Measurements from ENCODE around the gene FAM200C.

The FAM200C gene

DNA sequence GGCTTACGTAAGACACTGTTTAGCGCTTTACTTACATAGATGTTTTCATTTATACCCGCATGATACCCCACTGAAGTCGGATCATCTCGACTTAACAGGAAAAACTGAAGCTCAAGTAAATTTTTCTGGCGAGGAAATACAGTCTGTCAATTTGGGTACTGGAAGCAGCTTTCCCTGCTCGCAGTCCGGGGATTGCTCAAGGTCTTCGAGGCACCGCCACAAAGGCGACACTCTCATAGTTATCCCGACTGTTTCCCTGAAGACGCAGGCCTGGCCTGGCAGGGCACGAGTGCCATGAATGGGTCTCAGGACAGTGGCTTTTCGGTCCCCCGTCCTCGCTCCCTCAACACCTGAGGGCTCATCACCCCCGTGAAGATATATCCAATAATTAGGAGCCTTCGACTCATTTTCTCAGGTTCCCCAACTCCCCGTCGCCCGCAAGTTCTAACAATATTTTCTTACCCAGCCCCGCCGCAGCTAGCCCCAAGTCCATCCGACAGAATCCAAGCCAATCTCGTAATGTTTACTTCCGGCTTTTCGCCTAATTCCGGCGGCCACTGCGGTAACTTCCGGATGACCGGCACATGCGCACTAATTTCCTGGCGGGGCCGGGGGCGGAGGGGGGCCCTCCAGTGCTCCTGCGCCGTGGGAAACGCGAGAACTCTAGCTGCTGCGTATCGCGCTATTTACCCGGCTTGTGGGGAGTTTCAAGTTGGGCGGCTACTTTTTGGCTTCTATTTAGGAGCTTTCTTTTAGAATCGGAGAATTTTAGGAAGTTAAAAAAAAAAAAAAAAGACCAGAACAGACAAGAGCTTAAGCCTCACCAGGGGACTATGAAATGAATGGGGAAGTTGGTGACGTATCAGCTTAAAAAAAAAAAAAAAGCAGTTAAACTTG is 19.0 kb upstream of the FAM200C start, which contains the start of gene SLU7:
Gene SLU7, minus strand, starts transcription at position 521 of the 897 bp plus-strand sequence. CDS start 3,787 bp downstream, outside the sequence.
- DNase-seq = peak; percentile 60

DNA sequence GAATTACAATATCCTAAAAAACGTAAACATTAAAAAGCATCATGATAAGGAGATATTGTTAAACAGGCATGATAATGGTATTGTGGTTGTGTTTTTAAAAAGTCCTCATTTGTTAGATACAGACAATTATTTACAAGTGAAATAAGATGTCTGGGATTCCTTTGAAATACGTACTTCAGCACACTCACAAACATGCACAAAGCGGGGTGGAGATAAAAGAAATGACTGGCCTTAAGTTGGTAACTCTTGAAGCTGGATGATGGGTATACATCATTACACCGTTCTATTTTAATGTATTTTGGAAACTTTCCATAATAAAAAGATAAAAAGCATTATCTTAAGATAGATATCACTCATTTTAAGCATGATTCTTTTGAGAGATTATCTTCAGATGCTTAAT is 1.0 kb downstream of the FAM200C start:
- DNase-seq = no peak

GRCh38 chr5:160397492-160397891 is 2.4 kb downstream of the FAM200C start:
- DNase-seq = no peak

GRCh38 chr5:160395111-160395510 is 4.7 kb downstream of the FAM200C start:
- no peak for DNase-seq

DNA sequence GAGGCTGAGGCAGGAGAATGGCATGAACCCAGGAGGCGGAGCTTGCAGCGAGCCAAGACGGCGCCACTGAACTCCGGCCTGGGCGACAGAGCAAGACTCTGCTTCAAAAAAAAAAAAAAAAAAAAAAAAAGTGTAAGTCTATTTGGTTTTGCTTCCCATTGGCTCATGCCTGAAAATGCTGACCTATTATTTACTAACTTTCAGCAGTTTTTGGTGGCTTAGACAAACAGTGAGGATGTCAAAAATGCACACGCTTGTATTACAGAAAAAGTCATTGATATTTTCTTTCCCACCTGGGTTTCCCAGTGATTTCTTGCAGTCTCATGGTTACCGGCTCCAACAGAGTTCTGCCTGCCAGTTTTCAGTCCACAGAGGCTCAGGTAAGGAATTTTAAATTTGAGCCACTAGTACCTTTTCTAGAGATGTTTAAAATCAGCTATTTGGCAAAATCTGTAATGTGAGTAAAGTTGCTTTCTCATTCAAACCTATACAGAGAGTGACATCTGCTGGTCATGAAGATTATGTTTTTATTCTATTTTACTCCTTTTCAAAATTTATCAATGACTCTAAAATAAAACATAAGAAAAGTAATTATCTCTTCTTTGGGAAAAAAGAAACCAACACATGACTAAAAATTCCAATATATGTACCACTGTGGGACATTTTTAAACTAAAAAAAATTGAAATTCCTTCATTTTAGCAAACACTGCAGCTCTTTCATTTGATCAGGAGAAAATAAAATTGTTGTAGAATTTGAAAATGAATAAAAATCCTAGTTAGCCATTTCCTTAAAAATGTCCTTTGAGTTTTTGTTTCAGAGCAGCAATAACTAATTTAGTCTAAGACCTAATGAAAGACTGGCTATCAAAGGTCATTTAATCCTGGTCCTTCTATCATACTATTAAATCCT is 8.8 kb downstream of the FAM200C start:
- DNase-seq = no peak

DNA sequence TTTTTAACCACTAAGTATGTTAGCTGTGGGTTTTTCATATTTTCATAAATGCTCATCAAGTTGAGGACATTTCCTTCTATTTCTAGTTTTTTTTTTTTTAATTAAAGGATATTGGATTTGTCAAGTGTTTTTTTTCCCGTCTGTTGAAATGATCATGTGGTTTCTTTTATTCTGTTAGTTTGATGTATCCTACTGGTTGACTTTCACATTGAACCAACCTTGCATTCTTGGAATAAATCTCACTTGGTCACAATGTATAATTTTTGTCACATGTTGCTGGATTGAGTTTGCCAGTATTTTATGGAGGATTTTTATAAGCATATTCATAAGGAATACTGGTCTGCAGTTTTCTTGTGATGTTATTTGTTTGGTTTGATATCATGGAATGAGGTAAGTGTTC is 12.4 kb downstream of the FAM200C start:
- DNase-seq = no peak

DNA sequence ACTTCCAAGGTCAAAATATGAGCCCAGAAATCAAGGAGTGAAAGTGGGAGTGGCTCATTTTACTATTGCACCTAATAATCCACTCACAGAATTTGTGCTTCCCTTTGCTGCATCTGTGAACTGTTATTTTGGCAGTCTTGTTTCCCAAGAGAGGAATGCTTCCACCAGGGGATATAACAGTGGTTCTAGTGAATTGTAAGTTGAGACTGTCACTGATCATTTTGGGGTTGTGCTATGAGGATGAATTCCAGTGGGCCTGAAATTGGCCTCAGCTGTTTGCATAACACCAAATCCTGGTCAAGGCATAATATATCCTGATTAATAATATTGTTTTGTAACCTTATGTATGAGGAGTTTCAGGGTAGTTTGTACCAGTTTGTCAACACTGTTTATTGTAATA is 14.4 kb downstream of the FAM200C start:
- no peak for DNase-seq

GRCh38 chr5:160384681-160385080 is 15.2 kb downstream of the FAM200C start:
- DNase-seq = no peak

- DNase-seq = no peak
Observed at GRCh38 chr5:160382346-160382745, 17.5 kb downstream of the FAM200C start.

DNA sequence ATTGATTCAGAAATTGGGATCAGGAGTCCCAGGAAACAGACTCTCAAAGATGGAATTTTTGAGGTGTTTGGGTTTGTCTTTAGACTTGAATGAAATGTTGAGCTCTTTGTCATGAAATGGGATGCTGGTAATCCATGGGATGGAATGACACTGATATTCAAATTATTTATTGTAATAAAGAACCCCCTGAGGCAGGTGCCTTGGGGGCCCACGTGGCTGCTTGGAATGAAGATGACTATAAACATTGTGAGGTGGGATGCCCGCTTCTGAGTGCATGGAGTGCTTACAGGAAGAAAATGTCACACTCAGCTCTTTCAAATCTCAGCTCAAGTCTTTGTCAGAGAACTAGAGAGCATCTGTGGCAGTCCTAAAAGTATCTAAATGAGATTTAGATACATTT is 19.8 kb downstream of the FAM200C start:
- no peak for DNase-seq

- DNase-seq = no peak
Observed at GRCh38 chr5:160379511-160379910, 20.3 kb downstream of the FAM200C start.

GRCh38 chr5:160378330-160378729 is 21.5 kb downstream of the FAM200C start:
- no peak for DNase-seq

GRCh38 chr5:160377651-160378050 is 22.2 kb downstream of the FAM200C start:
- no peak for DNase-seq

DNA sequence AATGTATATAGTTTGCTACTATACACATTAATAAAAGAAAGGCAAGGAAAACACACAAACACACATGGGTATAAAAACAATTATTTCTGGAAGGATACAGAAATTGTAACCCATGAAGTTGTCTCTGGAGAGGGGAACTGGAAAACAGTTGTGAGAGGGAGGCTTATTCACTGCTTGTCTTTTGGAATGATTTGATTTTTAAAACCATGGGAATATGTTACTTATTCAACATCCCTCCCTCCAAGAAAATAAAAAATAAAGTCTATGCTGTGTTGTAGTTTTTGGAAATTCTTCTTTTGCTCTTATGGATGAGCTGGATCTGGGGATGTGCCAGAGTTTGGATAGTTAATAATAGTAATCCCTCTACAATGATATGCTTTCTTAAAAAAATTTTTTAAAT is 23.4 kb downstream of the FAM200C start:
- no peak for DNase-seq

GRCh38 chr5:160375701-160376100 is 24.2 kb downstream of the FAM200C start:
- no peak for DNase-seq

DNA sequence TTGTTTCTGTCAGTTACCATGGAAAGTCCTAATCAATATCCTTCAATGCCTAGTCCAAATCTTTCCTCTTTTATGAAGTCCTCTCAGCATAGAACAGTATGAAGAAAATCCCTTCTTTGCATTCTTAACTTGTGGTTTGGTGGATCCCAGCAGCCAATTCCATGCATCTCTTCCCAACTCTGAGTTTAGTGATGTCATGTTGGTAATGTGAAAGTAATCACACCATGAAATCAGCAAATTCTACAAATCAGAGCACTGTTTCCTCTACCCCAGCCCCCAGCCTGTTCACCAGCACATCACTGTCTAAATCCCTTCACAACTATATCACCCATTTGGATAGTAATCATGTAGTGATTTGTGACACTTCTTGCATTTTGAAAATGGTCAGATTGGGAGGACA is 24.7 kb downstream of the FAM200C start:
- no peak for DNase-seq

- DNase-seq = no peak
Observed at GRCh38 chr5:160371294-160371693, 28.6 kb downstream of the FAM200C start.

- no peak for DNase-seq
Observed at GRCh38 chr5:160370713-160371034, 29.2 kb downstream of the FAM200C start.

- DNase-seq = no peak
Observed at GRCh38 chr5:160369990-160370712, 29.7 kb downstream of the FAM200C start, which contains the start of gene C1QTNF2. Gene C1QTNF2 (minus strand): TSS chr5:160370626. CDS start chr5:160355011, 15,615 bp downstream.

- no peak for DNase-seq
Observed at GRCh38 chr5:160367885-160368284, 32.0 kb downstream of the FAM200C start.

DNA sequence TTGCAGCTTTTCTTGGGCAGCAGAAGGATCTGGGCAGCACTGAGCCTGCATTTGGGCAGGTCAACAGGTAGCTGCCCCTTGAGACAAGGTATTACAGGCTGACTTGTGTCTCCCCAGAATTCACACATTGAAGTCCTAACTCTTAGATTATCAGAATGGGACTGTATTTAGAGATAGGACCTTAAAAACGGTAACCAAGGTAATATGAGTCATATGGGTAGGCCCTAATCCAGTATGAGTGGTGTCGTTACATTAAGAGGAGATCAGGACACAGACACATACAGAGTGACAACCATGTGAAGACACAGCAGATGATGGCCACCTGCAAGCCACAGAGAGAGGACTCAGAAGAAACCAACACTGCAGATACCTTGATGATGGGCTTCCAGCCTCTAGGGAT is 32.6 kb downstream of the FAM200C start:
- DNase-seq = no peak

GRCh38 chr5:160366230-160366629 is 33.6 kb downstream of the FAM200C start:
- DNase-seq = no peak
